Pancreas (tissue), 10 donors: ENCODE results near the gene RAD51B. TPM values are rescaled to one million over a fixed set of nuclear protein-coding genes. Genes with fewer than 3 reads are reported as not detected.

Experiments used
- ATAC-seq, 4 donors: fragments of 200-7000 bp; cut with Tn5 transposase; one replicate each; pipeline versions ENCODE4 v1.8.0 to v1.9.1; 2020; ENCODE audit warnings: mild to moderate bottlenecking in 4 of 4, moderate library complexity in 4 of 4
- DNase-seq, 6 donors: peaks; one replicate each; pipeline ENCODE4 v3.0.0-alpha.2; 2020
- FAIRE-seq: peaks from 2 replicates; lab custom pipeline; 2012; peaks lifted over from hg19 to GRCh38; lab: Jason Lieb, UNC
- H3K27ac ChIP-seq, 4 donors: fragments of 200-600 bp; sonication (generic); 1 replicate in 3 of 4; 2 replicates in 1 of 4; pipeline versions ENCODE4 v1.5.0 to v1.8.0; 2020
- H3K27me3 ChIP-seq, 4 donors: fragments of 200-600 bp; one replicate each; pipeline ENCODE4 v1.8.0; 2021
- H3K36me3 ChIP-seq, 3 donors: fragments of 200-600 bp; sonication (generic) in 1 of 3; one replicate each; pipeline versions ENCODE4 v1.5.0 to v1.8.0; 2020 to 2021
- H3K4me1 ChIP-seq, 3 donors: fragments of 200-600 bp; one replicate each; pipeline ENCODE4 v1.8.0; 2021
- H3K4me3 ChIP-seq, 4 donors: fragments of 200-600 bp; sonication (generic) in 2 of 4; one replicate each; pipeline versions ENCODE4 v1.5.0 to v1.8.0; 2020 to 2021
- H3K9me3 ChIP-seq, 4 donors: fragments of 200-600 bp; one replicate each; pipeline ENCODE4 v1.8.0; 2021
- WGBS, 2 donors: extraction: QIAGEN DNeasy Blood & Tissue Kit; methylation state at CpG; one replicate each; pipeline ENCODE4 v1.1.7; 2013; 5-methylcytosine and 5-hydroxymethylcytosine counted together
- intact Hi-C, 3 donors: fragments of 100-400 bp; cut with DNase I; formaldehyde crosslinking; loops; one replicate each; pipeline versions ENCODE4 v1.11.1 to v1.14.2; 2022
- polyA plus RNA-seq, 2 donors: library from polyadenylated mRNA; stranded (reverse); fragments of 200-250 nt; gene quantifications; one replicate each; pipeline ENCODE4 v1.2.3, GENCODE V29; 2013
- total RNA-seq, 6 donors: library from RNA; stranded (reverse); fragmentation: NEBNext Ultra II Directional in 4 of 6; extraction: Animal tissue kit (Norgen Biotek cat#: 25700) in 4 of 6; gene quantifications; one replicate each; pipeline versions ENCODE4 v1.2.1 to v1.2.4, GENCODE V29; 2021 to 2023
- TF ChIP-seq, protein P1 (sequence below), 4 donors: fragments of 200-600 bp; sonication (generic) in 3 of 4; IDR thresholded peaks; one replicate each; pipeline versions ENCODE4 v1.5.0 to v1.8.0; 2021; ENCODE audit warnings: antibody characterized with exemption in 4 of 4
- donor health status: healthy with polysubstance abuse.
- donor health status: DM: no; HTN: no; CAD: no; lungs with moderate emphysema.
- donor health status: DM: no; HTN: no; CAD: no.
- donor health status: control.
- donor health status: control.
- donor health status: Bipolar disorder and iron deficiency.
- donor health status: DM: yes; HTN: yes; CAD: no.
- donor health status: DM: no; HTN: no; CAD: no.
- donor health status: DM: no; HTN: no; CAD: no.
- donor health status: DM: yes; HTN: yes; CAD: no.

RAD51B gene
- total and polyA plus RNA-seq, 8 donors: 1.1 to 17.3 (median 5.8) TPM

DNA sequence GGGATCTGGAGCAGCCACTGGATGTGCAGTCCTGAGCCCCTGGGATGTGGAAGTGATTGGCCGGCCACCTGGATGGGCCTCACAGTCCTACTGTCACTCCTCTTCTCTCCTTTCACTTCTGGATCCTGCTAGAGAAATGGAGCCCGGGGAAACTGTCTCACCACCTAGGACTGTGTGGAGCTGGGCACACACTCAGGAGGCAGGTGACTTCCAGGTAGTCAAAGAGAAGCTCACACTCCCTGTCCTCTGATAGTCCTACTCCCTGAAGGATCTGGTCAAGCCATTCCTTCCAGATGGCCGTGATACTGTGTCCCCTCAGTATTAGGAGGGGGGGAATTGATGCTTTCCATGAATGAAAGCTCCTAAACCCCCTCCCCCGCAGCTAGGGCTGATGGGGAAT, 772.2 kb downstream of the RAD51B start:
- TF ChIP-seq, protein P1, sequence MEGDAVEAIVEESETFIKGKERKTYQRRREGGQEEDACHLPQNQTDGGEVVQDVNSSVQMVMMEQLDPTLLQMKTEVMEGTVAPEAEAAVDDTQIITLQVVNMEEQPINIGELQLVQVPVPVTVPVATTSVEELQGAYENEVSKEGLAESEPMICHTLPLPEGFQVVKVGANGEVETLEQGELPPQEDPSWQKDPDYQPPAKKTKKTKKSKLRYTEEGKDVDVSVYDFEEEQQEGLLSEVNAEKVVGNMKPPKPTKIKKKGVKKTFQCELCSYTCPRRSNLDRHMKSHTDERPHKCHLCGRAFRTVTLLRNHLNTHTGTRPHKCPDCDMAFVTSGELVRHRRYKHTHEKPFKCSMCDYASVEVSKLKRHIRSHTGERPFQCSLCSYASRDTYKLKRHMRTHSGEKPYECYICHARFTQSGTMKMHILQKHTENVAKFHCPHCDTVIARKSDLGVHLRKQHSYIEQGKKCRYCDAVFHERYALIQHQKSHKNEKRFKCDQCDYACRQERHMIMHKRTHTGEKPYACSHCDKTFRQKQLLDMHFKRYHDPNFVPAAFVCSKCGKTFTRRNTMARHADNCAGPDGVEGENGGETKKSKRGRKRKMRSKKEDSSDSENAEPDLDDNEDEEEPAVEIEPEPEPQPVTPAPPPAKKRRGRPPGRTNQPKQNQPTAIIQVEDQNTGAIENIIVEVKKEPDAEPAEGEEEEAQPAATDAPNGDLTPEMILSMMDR (IDR thresholded peaks at IDR 0.05): no peak
- intact Hi-C loops: no loop called here
- Histone ChIP-seq H3K36me3 (no peaks in the 10 kb centered on the region), H3K4me3 (no peak overlapping the region), H3K27ac (no peak overlapping the region), H3K4me1 (peaks cover 0 to 5% (median 0%) of the 10 kb centered on the region in 3 donors), H3K9me3 (no peaks in the 10 kb centered on the region), H3K27me3 (no peaks in the 10 kb centered on the region)
- WGBS, 2 donors: 94 to 96% methylated on average over 4 of the region's 4 CpGs
- DNase-seq: no peak
- no peak for ATAC-seq
- FAIRE-seq: no peak

DNA sequence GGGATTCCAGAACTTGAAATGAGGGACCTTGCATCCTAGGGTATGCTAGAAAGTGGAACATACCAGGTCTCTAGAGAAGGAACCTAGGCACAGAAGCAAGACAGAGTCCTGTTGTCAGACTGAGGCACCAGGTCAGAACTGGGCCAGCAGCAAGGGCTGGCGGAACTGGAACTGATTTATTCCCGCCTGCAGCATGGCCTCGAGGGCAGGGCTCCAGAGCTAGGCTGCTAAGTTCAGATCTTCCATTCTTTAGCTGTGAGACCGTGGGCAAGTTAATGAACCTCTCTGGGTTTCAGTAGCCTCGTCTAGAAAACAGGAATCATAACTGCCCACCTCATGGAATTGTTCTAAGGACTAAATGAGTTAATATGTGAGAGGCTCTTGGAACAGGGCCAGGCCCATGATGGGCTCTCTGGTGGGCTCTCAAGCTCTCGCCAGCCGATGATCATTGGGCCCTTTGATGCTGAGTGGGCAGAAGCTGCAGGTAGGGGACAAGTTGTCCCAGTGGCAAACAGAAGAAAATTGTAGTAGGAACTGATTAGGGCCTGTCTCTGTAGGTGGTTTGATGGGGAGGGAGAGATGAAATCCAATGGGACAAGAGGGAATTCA, 773.5 kb downstream of the RAD51B start:
- DNase-seq: peak in 2 of 6 donors; percentile 14 to 51
- Histone ChIP-seq H3K9me3 (no peaks in the 10 kb centered on the region), H3K27ac (peak overlapping the region in 1 of 4 donors; percentile 30), H3K4me1 (peaks cover 0 to 11% (median under 1%) of the 10 kb centered on the region in 3 donors), H3K36me3 (no peaks in the 10 kb centered on the region), H3K27me3 (no peaks in the 10 kb centered on the region), H3K4me3 (no peak overlapping the region)
- no peak for FAIRE-seq
- TF ChIP-seq, protein P1 (IDR thresholded peaks at IDR 0.05): no peak
- WGBS, 2 donors: 91 to 92% methylated on average over 7 of the region's 7 CpGs
- intact Hi-C loops: no loop called here
- no peak for ATAC-seq

DNA sequence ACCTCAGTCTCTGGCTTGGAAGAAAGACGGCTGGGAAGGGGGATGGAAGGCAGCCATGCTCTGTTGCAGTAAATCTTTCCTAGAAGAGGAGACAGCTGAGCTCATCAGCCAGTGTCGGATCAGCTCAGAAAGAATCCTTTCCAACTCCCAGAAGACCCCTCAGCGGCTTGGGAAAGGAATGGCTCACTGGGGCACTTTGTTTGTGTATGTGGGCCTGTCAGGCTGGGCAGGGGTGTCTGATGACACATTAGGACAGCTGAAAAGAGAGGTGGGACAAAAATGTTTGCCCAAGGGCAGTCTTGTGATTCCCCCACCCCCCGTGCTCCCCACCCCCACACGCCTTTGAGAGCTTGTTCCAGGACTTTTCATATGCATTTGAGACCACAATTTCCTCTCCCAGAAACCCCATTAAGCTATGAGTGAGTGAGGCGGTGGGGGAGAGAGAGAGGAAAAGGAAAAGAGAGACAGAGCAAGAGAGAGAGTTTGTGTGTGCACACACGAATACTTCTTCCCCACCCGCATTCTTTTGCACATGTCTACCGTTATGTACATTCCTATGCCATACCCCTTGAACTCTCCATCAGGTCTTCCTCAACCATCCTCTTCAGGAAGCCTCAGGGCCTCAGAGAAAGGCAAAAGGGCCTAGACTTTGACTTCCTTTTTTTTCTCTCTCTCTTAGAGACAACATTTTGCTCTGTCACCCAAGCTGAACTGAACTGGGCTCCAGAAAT, 774.4 kb downstream of the RAD51B start:
- peak overlapping the region in 2 of 4 donors; percentile 4 to 33 for H3K27ac ChIP-seq
- DNase-seq (peak in 2 of 6 donors; percentile 17 to 44), ATAC-seq (no peak), FAIRE-seq (no peak)
- peaks cover 5 to 17% (median 7%) of the 10 kb centered on the region in 3 donors for H3K4me1 ChIP-seq
- no peaks in the 10 kb centered on the region for H3K36me3 ChIP-seq
- no peaks in the 10 kb centered on the region for H3K27me3 ChIP-seq
- no peaks in the 10 kb centered on the region for H3K9me3 ChIP-seq
- intact Hi-C loops: no loop called here
- WGBS, 2 donors: 79 to 84% methylated on average over 9 of the region's 9 CpGs
- TF ChIP-seq, protein P1 (IDR thresholded peaks at IDR 0.05): no peak
- no peak overlapping the region for H3K4me3 ChIP-seq

DNA sequence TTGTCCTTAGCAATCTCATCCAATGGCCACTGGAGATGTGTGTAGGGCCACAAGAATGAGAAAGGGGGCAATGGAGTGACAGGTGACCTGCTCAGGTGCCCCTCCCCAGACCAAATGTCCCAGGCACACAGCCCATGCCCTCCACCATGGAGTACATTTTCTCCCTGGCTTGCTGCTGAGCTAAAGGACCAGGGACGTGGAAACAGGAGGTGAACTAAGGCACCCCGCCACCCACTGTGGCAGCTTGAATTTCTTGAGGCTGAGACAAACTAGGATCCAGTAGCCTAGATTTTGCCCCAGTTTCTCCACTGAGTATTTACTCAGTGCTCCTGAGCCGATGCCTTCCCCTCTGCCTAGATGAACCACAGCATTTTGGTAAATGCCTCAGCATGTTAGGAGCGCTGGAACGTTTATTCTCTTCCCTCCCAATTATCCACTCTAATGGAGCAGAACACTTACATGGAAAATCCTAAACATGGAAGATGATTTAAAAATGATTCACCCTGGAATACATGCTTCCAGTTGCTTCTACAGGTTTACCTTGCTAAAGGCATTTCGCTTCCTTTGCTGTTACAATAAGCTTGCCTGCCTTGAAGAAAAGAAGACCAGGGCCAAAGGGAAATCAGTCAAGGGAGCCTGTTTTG, 775.3 kb downstream of the RAD51B start:
- intact Hi-C loops: no loop called here
- FAIRE-seq (no peak), ATAC-seq (no peak), DNase-seq (peak in 1 of 6 donors; percentile 11)
- peaks cover 13 to 26% (median 16%) of the 10 kb centered on the region in 3 donors for H3K4me1 ChIP-seq
- TF ChIP-seq, protein P1 (IDR thresholded peaks at IDR 0.05): no peak
- H3K36me3 ChIP-seq: no peaks in the 10 kb centered on the region
- no peak overlapping the region for H3K4me3 ChIP-seq
- H3K9me3 ChIP-seq: no peaks in the 10 kb centered on the region
- peak overlapping the region in 2 of 4 donors; percentile 4 to 33 for H3K27ac ChIP-seq
- WGBS, 2 donors: 90 to 91% methylated on average over 6 of the region's 6 CpGs
- no peaks in the 10 kb centered on the region for H3K27me3 ChIP-seq
